Liver (tissue), 3 donors: ENCODE measurements around the gene C16orf92.
"Not testable (repeated sequence)": the region's sequence is repeated elsewhere in the genome, so short reads cannot be mapped to it uniquely, and the experiment has no call there.

ENCODE experiments used
- RAD21 ChIP-seq, 2 donors: IDR thresholded peaks; 2 replicates each; pipeline ENCODE4 v1.6.1; 2016; ENCODE audit warnings: antibody characterized with exemption in 2 of 2, mild to moderate bottlenecking in 2 of 2
- REST ChIP-seq: IDR thresholded peaks from 2 replicates; pipeline ENCODE4 v1.6.1; 2016; ENCODE audit warnings: antibody characterized with exemption, mild to moderate bottlenecking
- TAF1 ChIP-seq: conservative IDR thresholded peaks from 2 replicates; pipeline ENCODE4 v1.6.1; 2016; ENCODE audit warnings: antibody characterized with exemption, mild to moderate bottlenecking
- YY1 ChIP-seq: IDR thresholded peaks from 2 replicates; pipeline ENCODE4 v1.6.1; 2016; ENCODE audit warnings: antibody characterized with exemption, mild to moderate bottlenecking
- TF ChIP-seq, protein P1 (sequence below): fragments of 150-350 bp; IDR thresholded peaks from 2 replicates; pipeline ENCODE4 v1.5.1; 2017; ENCODE audit warnings: improper control_type of control experiment, low read depth, low read length; ENCODE audit not compliant: missing input control
- donor health status: healthy.
- donor health status: healthy.

DNA sequence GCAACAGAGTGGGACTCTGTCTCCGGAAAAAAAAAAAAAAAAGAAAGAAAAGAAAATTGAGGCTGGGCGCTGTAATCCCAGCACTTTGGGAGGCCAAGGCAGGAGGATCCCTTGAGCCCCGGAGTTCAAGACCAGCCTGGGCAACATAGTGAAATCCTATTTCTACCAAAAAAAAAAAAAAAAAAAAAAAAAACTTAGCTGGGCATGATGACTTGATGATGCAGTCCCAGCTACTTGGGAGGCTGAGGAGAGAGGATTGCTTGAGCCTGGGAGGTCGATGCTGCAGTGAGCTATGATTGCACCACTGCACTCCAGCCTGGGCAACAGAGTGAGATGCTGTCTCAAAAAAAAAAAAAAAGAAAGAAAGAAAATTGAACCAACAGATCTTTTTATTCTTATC, 5.1 kb upstream of the C16orf92 start:
- TF ChIP-seq, protein P1, sequence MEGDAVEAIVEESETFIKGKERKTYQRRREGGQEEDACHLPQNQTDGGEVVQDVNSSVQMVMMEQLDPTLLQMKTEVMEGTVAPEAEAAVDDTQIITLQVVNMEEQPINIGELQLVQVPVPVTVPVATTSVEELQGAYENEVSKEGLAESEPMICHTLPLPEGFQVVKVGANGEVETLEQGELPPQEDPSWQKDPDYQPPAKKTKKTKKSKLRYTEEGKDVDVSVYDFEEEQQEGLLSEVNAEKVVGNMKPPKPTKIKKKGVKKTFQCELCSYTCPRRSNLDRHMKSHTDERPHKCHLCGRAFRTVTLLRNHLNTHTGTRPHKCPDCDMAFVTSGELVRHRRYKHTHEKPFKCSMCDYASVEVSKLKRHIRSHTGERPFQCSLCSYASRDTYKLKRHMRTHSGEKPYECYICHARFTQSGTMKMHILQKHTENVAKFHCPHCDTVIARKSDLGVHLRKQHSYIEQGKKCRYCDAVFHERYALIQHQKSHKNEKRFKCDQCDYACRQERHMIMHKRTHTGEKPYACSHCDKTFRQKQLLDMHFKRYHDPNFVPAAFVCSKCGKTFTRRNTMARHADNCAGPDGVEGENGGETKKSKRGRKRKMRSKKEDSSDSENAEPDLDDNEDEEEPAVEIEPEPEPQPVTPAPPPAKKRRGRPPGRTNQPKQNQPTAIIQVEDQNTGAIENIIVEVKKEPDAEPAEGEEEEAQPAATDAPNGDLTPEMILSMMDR = not testable (repeated sequence)
- not testable (repeated sequence) for TF ChIP-seq REST; TAF1; YY1; RAD21 (IDR thresholded peaks at IDR 0.05)
